H9 (cell line): ENCODE measurements around the gene ADSS2. TPM values are rescaled to one million over a fixed set of nuclear protein-coding genes. Genes with fewer than 3 reads are reported as not detected.

Source experiments
- DNase-seq: peaks from one replicate; pipeline ENCODE4 v3.0.0-alpha.2; 2017
- H2AFZ ChIP-seq: one replicate; pipeline ENCODE4 v1.6.1; 2013; ENCODE audit warnings: mild to moderate bottlenecking, low read length, control low read depth, moderate library complexity
- H2AK5ac ChIP-seq: 2 replicates; pipeline ENCODE4 v1.6.1; 2013; ENCODE audit warnings: low read length, control low read depth, mixed read lengths; ENCODE audit not compliant: insufficient read length
- H2BK120ac ChIP-seq: one replicate; pipeline ENCODE4 v1.6.1; 2013; ENCODE audit warnings: low read depth, mild to moderate bottlenecking, low read length, control low read depth, inconsistent platforms; ENCODE audit not compliant: poor library complexity, severe bottlenecking
- H2BK12ac ChIP-seq: 2 replicates; pipeline ENCODE4 v1.6.1; 2013; ENCODE audit warnings: low read length, control low read depth, mixed read lengths, low read depth; ENCODE audit not compliant: insufficient read length
- H2BK15ac ChIP-seq: 2 replicates; pipeline ENCODE4 v1.6.1; 2013; ENCODE audit warnings: low read depth, low read length, control low read depth
- H2BK20ac ChIP-seq: one replicate; pipeline ENCODE4 v1.6.1; 2013; ENCODE audit warnings: low read depth, mild to moderate bottlenecking, low read length, control low read depth, inconsistent platforms; ENCODE audit not compliant: poor library complexity, severe bottlenecking
- H2BK5ac ChIP-seq: 2 replicates; pipeline ENCODE4 v1.6.1; 2013; ENCODE audit warnings: low read length, control low read depth, mixed read lengths; ENCODE audit not compliant: insufficient read length
- H3K14ac ChIP-seq: 2 replicates; pipeline ENCODE4 v1.6.1; 2013; ENCODE audit warnings: low read length, control low read depth; ENCODE audit not compliant: insufficient read depth
- H3K18ac ChIP-seq: 2 replicates; pipeline ENCODE4 v1.6.1; 2013; ENCODE audit warnings: low read depth, mild to moderate bottlenecking, mixed read lengths, low read length, control low read depth; ENCODE audit not compliant: insufficient read length
- H3K23ac ChIP-seq: 2 replicates; pipeline ENCODE4 v1.6.1; 2013; ENCODE audit warnings: low read length, control low read depth, mixed read lengths, low read depth; ENCODE audit not compliant: insufficient read length
- H3K23me2 ChIP-seq: 2 replicates; pipeline ENCODE4 v1.6.1; 2013; ENCODE audit warnings: low read depth, mild to moderate bottlenecking, mixed read lengths, low read length, control low read depth; ENCODE audit not compliant: insufficient read length, poor library complexity, severe bottlenecking
- H3K27ac ChIP-seq: 2 replicates; pipeline ENCODE4 v1.5.1; 2013; ENCODE audit warnings: low read length, control low read depth, mixed read lengths, low read depth; ENCODE audit not compliant: insufficient read length
- H3K27me3 ChIP-seq: 2 replicates; pipeline ENCODE4 v1.6.1; 2013; ENCODE audit warnings: low read length, control low read depth, inconsistent platforms; ENCODE audit not compliant: insufficient read depth
- H3K4ac ChIP-seq: 2 replicates; pipeline ENCODE4 v1.6.1; 2013; ENCODE audit warnings: low read depth, mild to moderate bottlenecking, control low read depth, inconsistent platforms, low read length, moderate library complexity
- H3K4me1 ChIP-seq: 2 replicates; pipeline ENCODE4 v1.6.1; 2013; ENCODE audit warnings: low read length, control low read depth, inconsistent platforms; ENCODE audit not compliant: insufficient read depth
- H3K4me2 ChIP-seq: 2 replicates; pipeline ENCODE4 v1.6.1; 2013; ENCODE audit warnings: low read length, control low read depth, mixed read lengths; ENCODE audit not compliant: insufficient read length, insufficient read depth
- H3K56ac ChIP-seq: 2 replicates; pipeline ENCODE4 v1.6.1; 2013; ENCODE audit warnings: low read depth, mild to moderate bottlenecking, mixed read lengths, low read length, control low read depth; ENCODE audit not compliant: insufficient read length
- H3K79me1 ChIP-seq: 2 replicates; pipeline ENCODE4 v1.6.1; 2013; ENCODE audit warnings: low read depth, mild to moderate bottlenecking, moderate library complexity, low read length, control low read depth, inconsistent platforms; ENCODE audit not compliant: insufficient read depth, poor library complexity, severe bottlenecking
- H3K79me2 ChIP-seq: 2 replicates; pipeline ENCODE4 v1.6.1; 2013; ENCODE audit warnings: low read length, control low read depth, inconsistent platforms; ENCODE audit not compliant: insufficient read depth
- H3K9ac ChIP-seq: 2 replicates; pipeline ENCODE4 v1.6.1; 2013; ENCODE audit warnings: low read length, control low read depth, mixed read lengths; ENCODE audit not compliant: insufficient read length; ENCODE audit errors: extremely low read depth
- H3K9me3 ChIP-seq: one replicate; pipeline ENCODE4 v1.6.1; 2013; ENCODE audit warnings: low read depth, low read length, inconsistent platforms; ENCODE audit not compliant: control insufficient read depth
- H3T11ph ChIP-seq: one replicate; pipeline ENCODE4 v1.6.1; 2013; ENCODE audit warnings: mild to moderate bottlenecking, low read length, control low read depth, inconsistent platforms
- H4K20me1 ChIP-seq: one replicate; pipeline ENCODE4 v1.6.1; 2013; ENCODE audit not compliant: control insufficient read depth, insufficient read length, insufficient read depth
- H4K5ac ChIP-seq: 2 replicates; pipeline ENCODE4 v1.6.1; 2013; ENCODE audit warnings: low read depth, mild to moderate bottlenecking, mixed read lengths, low read length, control low read depth; ENCODE audit not compliant: insufficient read length
- H4K8ac ChIP-seq: replicated peaks from 2 replicates; pipeline ENCODE4 v1.6.1; 2013; ENCODE audit warnings: low read length, control low read depth, mixed read lengths, low read depth; ENCODE audit not compliant: insufficient read length
- H4K91ac ChIP-seq: 2 replicates; pipeline ENCODE4 v1.6.1; 2013; ENCODE audit warnings: low read depth, mild to moderate bottlenecking, moderate library complexity, mixed read lengths, low read length, control low read depth; ENCODE audit not compliant: insufficient read length
- H3K27ac Mint-ChIP-seq, 3 experiments: 2 replicates in 2 of 3; 3 replicates in 1 of 3; pipeline ENCODE4 v1.8.0; 2020 to 2021; ENCODE audit warnings: mixed read lengths in 3 of 3, mild to moderate bottlenecking in 1 of 3, moderate library complexity in 1 of 3
- H3K27me3 Mint-ChIP-seq: 2 replicates; pipeline ENCODE4 v1.8.0; 2021; ENCODE audit warnings: low read depth, mild to moderate bottlenecking, moderate library complexity, mixed read lengths
- H3K36me3 Mint-ChIP-seq, 3 experiments: 2 replicates in 2 of 3; 3 replicates in 1 of 3; pipeline ENCODE4 v1.8.0; 2020 to 2021; ENCODE audit warnings: low read depth in 3 of 3, mixed read lengths in 3 of 3; ENCODE audit not compliant: insufficient read depth in 1 of 3
- H3K4me1 Mint-ChIP-seq, 2 experiments: 2 replicates each; pipeline ENCODE4 v1.8.0; 2020; ENCODE audit warnings: mixed read lengths in 2 of 2
- H3K4me3 Mint-ChIP-seq, 2 experiments: 2 replicates in 1 of 2; 3 replicates in 1 of 2; pipeline ENCODE4 v1.8.0; 2020 to 2021; ENCODE audit warnings: mild to moderate bottlenecking in 2 of 2, mixed read lengths in 2 of 2, moderate library complexity in 1 of 2
- H3K9me3 Mint-ChIP-seq, 2 experiments: 2 replicates in 1 of 2; 3 replicates in 1 of 2; pipeline ENCODE4 v1.8.0; 2020; ENCODE audit warnings: mild to moderate bottlenecking in 2 of 2, mixed read lengths in 2 of 2, moderate library complexity in 1 of 2
- CTCF ChIP-seq: fragments of 200-600 bp; sonication (generic); conservative IDR thresholded peaks from 3 replicates; pipeline ENCODE4 v1.8.0; 2021; ENCODE audit warnings: antibody characterized with exemption, mild to moderate bottlenecking
- WGBS: extraction: QIAGEN DNeasy Blood & Tissue Kit; methylation state at CpG from one replicate; pipeline ENCODE4 v1.1.7; 2013; ENCODE audit warnings: missing lambda C conversion rate, low lambda C conversion rate, mixed read lengths; ENCODE audit not compliant: insufficient read length; ENCODE audit errors: extremely low coverage; 5-methylcytosine and 5-hydroxymethylcytosine counted together
- total RNA-seq: library from RNA; stranded (reverse); gene quantifications from 2 replicates; pipeline ENCODE4 v1.2.1, GENCODE V29; 2021

Gene ADSS2
- total RNA-seq, 1 experiment from 2014 or later, result 65.4 TPM

GRCh38 chr1:244362476-244362875, 89.2 kb downstream of the ADSS2 start:
- peak overlapping the region; percentile 49 for H4K5ac ChIP-seq
- no peak overlapping the region; a peak in 2 of 5 replicates for H3K4me3 Mint-ChIP-seq
- peak overlapping the region; percentile 90 for H2BK20ac ChIP-seq
- no peak overlapping the region for H3T11ph ChIP-seq
- no peak overlapping the region for H3K56ac ChIP-seq
- peak overlapping the region; percentile 70 for H3K18ac ChIP-seq
- peak overlapping the region; percentile 95 for H3K27ac ChIP-seq
- H2AFZ ChIP-seq, result no peak overlapping the region
- WGBS, result no CpG with 5 or more reads among the region's 3 CpGs
- peaks cover 15 to 37% of the 10 kb centered on the region in 2 experiments for H3K4me1 Mint-ChIP-seq
- no peaks in the 10 kb centered on the region for H3K9me3 ChIP-seq
- H4K8ac ChIP-seq, result no peak overlapping the region
- H4K20me1 ChIP-seq, result no peaks in the 10 kb centered on the region
- no peaks in the 10 kb centered on the region for H3K27me3 ChIP-seq
- peaks cover 3% of the 10 kb centered on the region; the same call in 1 of the 2 replicates for H3K4me1 ChIP-seq
- peaks cover 13 to 17% of the 10 kb centered on the region in 2 experiments for H3K9me3 Mint-ChIP-seq
- H4K91ac ChIP-seq, result no peak overlapping the region
- no peaks in the 10 kb centered on the region for H3K23me2 ChIP-seq
- H2BK15ac ChIP-seq, result no peak overlapping the region
- no peaks in the 10 kb centered on the region for H3K79me2 ChIP-seq
- no peak for TF ChIP-seq CTCF
- peaks cover 8 to 31% (median 12%) of the 10 kb centered on the region in 3 experiments; a peak in 6 of 7 replicates for H3K36me3 Mint-ChIP-seq
- no peaks in the 10 kb centered on the region for H3K79me1 ChIP-seq
- H3K14ac ChIP-seq, result 0 out of 2 replicates have a peak overlapping the region, but pooled peaks have one; percentile 28
- peak overlapping the region; percentile 93 for H2BK12ac ChIP-seq
- no peak overlapping the region for H3K23ac ChIP-seq
- H3K27ac Mint-ChIP-seq, result peak overlapping the region; percentile 62 to 98 (median 97); a peak in 5 of 7 replicates
- H2BK120ac ChIP-seq, result no peak overlapping the region
- H3K27me3 Mint-ChIP-seq, result no peaks in the 10 kb centered on the region
- H2AK5ac ChIP-seq, result peak overlapping the region; percentile 80
- no peak overlapping the region for H3K4me2 ChIP-seq
- DNase-seq, result no peak
- H3K9ac ChIP-seq, result no peak overlapping the region
- peak overlapping the region; percentile 64 for H2BK5ac ChIP-seq
- H3K4ac ChIP-seq, result no peak overlapping the region
